Activated CD4-positive, CD25-positive, alpha-beta regulatory T cell treated with anti-CD3 and anti-CD28 coated beads, Interleukin-2, amount 50 U/mL, for 72 hours (primary cell): ENCODE measurements around the gene JARID2.
"Not testable (repeated sequence)": the region's sequence is repeated elsewhere in the genome, so short reads cannot be mapped to it uniquely, and the experiment has no call there.

Experiments used
- DNase-seq: peaks from one replicate; pipeline ENCODE4 v3.0.0; 2021

JARID2 gene

GRCh38 chr6:15316754-15317153 is 70.9 kb downstream of the JARID2 start:
- no peak for DNase-seq

DNA sequence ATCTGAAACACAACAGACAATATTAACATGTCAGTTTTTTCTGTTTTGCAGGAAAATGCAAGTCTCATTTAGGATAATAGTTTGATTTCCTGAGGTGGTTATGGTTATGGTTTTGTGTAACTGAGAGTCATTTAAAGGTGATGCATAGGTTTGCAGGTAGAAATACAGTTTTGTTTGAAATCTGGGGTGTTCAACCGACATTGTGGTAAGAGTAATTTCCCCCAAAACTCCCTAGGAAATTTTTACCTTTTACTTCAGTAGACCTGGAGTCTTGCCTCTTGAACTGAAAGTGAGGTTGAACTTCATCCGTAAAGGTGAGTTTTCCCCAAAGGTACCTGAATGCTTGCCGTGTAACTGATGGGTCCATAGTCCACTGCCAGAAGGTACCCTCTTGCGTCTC is 71.4 kb downstream of the JARID2 start:
- DNase-seq = no peak

DNA sequence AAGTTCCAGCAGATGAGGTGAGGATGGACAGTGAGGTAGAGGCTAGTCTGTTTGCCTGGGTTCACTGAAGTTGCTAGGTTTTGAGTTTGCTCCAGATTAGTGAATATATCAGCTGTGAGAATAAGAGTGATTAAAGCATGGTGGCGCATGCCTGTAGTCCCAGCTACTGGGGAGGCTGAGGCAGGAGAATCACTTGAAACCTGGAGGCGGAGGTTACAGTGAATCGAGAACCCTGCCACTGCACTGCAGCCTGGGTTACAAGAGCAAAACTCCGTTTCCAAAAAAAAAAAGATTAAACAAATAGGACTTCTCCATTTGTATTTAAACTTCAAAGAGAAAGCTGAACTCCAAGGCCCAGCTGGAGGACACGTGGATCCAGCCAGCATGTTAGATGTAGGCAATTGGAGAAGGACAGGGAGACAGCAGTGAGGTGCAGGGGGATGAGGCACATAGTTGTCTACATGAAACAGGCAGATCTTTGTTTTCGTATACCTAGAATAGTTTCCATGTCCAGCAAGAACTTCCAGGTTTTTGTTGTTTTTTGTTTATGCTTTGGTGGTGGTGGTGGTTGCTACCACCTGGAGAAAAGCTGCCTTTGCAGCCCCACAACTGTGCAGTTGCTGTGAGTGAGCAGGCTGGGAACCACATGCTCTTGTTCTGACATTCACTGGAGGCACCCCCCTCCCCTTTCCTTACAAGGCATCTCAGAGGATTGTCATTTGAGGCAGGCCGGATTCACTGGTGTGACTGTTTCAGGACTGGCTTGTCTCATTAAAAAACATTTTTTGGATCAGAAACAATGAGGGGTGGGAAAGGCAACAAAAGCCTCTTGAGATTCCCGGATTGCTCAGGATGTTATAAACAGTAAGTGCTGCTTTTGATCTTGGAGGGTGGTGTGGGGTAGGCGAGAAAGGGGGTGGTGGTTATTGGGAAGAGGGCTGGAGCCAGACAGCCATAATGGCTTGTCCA is 72.3 kb downstream of the JARID2 start:
- no peak for DNase-seq

DNA sequence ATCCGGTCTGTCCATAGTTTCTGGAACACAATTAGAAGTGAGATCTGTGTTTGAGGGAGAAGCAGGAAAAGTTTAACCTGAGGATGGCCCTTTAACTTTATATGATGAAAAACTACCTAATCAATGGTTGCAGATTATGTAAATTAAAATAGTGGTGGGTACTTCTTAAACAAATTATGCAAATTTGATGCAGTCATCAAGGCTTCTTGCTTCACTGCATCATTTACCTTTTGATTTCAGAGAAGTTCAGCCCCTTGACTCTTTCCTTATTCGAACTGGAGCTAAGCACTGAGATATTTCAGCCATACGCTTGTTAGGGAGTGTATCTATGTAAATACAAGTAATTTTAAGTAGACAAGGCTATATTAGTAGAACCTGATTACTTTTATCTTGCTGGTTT is 73.8 kb downstream of the JARID2 start:
- no peak for DNase-seq

GRCh38 chr6:15320693-15321092 is 74.8 kb downstream of the JARID2 start:
- no peak for DNase-seq

- no peak for DNase-seq
Observed at GRCh38 chr6:15322184-15322583, 76.3 kb downstream of the JARID2 start.

DNA sequence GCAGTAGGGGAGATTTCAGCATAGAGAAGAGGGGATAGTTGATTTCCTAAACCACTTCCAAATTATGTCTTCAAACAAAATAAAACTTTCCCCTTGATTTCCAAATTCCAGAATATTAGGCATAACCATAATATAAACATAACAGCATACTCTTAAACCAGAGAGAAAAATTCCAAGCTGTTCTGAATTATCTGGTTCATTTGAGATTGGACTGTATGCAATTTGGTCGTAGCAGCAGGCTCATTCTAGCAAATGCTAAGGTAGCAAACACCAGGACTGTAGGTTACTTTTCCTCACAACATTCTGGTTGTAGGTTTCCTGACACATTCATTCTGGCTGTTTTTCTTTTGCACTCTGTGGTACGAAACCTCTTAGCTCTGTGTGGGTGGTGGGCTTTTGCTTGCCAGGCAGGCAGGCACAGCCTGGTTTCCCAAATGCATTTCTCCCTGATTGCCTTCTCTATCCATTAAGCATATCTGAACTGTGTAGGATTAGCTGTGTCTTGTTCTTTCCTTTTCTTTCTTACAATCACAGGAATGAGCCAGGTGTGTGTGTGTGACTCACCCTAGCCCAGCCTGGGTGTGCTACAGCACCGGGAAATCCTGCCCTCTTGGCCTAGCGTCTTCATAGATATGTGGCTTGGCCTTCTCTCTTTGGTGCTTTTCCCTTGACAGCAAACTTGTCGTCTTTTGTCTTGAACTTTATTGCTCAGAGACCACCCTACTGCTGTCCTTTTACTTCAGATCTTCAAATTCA is 77.1 kb downstream of the JARID2 start:
- DNase-seq = no peak

DNA sequence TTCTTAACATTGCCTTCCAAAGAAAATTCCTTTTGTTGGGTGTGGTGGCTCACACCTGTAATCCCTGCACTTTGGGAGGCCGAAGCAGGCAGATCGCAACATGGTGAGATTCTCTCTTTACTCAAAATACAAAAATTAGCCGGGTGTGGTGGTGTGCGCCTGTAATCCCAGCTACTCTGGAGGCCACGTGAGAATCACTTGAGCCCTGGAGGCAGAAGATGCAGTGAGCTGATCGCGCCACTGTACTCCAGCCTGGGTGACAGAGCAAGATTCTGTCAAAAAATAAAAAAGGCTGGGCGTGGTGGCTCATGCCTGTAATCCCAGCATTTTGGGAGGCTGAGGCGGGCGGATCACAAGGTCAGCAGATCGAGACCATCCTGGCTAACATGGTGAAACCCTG is 77.7 kb downstream of the JARID2 start:
- not testable (repeated sequence) for DNase-seq

DNA sequence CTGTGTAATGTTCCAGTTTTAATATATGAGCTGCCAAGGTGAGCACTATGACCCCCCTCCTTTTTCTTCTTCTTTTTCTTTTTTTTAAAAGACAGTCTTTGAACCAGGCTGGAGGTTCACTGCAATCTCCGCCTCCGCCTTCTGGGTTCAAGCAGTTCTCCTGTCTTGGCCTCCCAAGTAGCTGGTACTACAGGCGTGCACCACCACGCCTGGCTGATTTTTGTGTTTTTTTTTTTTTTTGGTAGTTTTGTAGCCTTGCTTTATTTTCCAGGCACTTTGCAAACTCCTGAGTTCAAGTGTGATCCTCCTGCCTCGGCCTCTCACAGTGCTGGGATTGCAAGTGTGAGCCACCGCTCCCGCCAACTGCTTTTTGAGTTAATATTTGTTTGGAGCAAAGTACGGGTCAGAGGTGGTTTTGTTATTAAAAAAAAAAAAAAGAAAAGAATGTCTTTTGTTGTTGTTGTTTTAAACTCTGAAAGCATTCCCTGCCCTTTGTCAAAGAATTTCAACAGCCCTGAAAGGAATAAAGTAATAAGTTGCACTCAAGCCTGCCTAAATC is 78.6 kb downstream of the JARID2 start:
- DNase-seq = no peak

DNA sequence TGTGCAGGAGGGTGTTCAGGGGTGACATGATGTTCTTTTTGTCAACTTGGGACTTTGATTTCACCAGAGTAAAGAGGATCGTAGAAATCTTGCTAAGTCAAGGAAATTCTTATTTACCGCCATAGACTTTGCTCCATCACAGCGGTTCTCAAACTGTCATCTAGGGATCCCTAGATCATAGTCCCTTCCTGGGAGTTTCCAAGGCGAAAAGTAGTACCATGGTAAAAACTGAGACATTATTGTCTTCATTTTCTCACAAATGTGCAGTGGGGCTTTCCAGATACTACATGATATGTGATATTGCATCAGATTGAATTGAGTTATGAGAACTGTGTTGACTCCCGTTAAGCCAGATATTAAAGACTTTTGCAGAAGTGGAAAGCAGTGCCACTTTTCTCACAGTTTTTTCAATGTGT is 79.7 kb downstream of the JARID2 start:
- DNase-seq = no peak

- no peak for DNase-seq
Observed at GRCh38 chr6:15326067-15326614, 80.3 kb downstream of the JARID2 start.

DNA sequence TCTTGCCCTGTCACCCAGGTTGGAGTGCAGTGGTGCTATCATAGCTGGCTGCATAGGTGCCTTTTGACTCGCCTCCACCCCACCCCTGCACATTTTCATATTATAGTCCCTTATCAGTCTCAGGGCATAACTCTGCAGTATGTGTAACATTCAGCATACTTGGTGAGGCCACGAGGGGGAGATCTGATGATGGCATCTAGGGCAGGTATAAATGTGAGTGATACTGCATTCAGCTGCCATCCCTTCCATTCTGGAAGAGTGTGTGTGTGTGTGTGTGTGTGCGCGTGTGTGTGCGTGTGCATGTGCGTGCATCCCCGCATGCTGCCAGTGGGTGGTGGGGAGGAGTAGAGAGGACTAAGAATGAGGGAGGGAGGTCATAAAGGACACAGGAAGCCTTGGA is 81.4 kb downstream of the JARID2 start:
- no peak for DNase-seq

DNA sequence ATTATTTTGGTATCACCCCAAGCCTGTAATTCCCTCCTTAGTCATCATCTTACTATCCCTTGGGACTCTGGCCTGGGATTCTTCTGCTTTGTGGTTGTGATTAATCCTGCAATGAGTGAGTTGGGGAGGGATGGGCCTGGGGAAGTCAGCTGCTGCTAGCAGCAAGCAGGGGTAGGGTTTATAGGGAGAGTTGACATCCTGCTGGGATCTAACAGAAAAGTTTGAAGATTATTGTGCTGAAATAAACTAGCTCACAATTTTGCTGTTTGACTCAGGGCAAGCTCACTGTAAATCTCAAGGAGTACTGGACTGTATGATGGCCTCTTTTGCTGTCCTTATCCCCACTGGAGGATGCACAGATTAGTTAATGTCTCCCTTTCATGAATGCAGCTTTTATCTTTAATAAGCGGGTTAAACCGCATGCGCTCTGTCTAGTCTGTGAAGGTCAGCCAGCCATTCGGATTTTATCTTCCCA is 83.4 kb downstream of the JARID2 start:
- DNase-seq = no peak

DNA sequence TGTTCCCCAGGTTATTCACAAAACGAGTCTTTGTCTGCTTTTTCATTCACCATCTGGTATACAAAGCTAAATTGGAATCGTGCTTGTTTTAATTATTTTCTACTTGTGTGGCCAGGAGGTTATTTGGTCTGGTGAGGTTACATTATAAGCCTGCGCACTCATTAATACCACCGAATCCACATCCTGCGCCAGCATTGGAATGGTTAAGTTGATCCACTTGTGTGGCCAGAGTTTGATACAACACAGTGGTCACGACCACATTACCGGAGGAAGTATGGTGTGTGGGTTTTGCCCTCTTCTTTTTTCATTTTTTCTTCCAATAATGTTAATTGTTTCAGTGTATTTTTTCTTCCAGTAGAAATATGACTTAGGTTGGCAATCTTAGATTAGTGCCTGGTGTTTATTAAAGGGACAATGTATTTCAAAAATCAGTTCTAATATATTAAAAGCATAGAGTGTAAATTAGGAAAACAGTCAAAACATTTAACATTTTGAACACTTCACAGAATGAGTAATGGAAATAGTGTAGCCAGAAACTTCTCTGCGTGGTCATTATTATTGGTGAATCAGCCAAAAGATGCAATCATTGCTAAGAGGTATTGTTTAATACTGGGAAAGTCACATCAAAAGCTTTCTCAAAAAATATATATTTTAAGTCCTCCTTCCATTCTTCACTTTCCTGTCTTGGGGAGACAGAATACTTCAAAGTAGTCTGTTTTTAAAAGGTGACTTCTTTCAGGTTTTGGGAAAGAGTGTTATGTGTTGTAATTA is 84.5 kb downstream of the JARID2 start:
- no peak for DNase-seq

GRCh38 chr6:15331143-15331542 is 85.3 kb downstream of the JARID2 start:
- DNase-seq = no peak

DNA sequence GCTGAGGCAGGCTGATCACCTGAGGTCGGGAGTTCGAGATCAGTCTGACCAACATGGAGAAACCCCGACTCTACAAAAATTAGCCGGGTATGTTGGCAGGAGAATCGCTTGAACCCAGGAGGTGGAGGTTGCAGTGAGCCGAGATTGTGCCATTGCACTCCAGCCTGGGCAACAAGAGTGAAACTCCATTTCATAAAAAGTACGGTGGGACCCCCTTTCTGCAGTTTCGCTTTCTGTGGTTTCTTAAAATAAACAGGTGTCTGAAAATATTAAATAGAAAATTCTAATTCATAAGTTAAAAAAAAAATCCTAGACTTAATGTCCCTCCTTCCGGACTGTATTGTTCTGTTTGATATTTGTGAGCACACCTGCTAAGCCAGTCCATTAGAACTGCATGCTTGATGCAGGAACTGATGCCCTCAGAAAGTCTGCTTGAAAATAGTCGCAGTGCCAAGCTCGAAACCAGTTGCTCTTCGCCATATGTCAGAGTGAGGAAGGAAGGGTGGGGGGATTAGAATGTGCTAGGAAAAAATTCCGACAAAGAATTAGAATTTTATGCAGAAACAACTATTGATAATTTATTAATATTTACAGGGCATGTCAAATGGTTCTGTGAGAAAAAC is 85.9 kb downstream of the JARID2 start:
- no peak for DNase-seq

- no peak for DNase-seq
Observed at GRCh38 chr6:15332446-15332845, 86.6 kb downstream of the JARID2 start.

DNA sequence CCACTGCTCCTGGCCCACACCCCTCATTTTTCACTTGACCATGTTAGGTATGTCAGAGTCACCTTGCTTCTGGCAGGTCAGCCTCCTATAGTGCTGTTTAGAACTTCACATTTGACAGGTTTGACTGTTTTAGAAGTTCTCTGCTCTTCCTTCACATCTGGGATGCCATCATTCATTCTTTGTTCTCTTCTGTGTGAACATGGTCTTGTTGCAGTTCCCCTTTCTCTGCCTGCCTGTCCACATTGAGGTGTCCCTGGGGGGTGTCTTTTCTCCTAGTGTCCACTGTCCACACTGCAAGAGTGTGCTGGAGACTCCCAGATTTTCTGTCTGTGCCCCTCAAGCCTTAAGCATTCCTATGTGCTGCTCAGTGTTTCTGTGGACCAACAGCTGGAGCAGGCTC is 89.5 kb downstream of the JARID2 start:
- no peak for DNase-seq

DNA sequence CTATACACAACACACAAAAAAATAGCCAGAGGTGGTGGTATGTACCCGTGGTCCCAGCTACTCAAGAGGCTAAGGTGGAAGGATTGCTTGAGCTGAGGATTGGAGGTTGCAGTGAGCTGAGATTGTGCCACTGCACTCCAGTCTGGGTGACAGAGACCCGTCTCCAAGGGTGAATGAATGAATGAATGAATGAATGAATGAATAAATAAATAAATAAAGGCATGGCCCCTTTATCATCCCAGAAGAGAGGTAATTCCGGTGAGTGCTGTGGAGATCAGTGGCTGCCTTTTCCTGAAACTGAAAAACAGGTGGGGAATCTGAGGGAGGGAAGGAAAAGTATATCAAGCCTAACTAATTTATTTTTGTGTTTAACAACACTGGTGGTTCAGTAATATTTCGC is 90.0 kb downstream of the JARID2 start:
- no peak for DNase-seq

GRCh38 chr6:15336900-15337560 is 91.2 kb downstream of the JARID2 start:
- DNase-seq = no peak

GRCh38 chr6:15337582-15337981 is 91.7 kb downstream of the JARID2 start:
- no peak for DNase-seq
